Trophoblast cell (in vitro differentiated cells and primary cell): ENCODE measurements around the gene PDE4D.

Experiments used
- DNase-seq, 2 donors: peaks; one replicate each; pipeline ENCODE4 v3.0.0-alpha.2; 2016
- H2AFZ ChIP-seq: 2 replicates; pipeline ENCODE4 v1.6.1; 2013; ENCODE audit warnings: low read length, moderate library complexity, mild to moderate bottlenecking; ENCODE audit not compliant: insufficient read depth, poor library complexity
- H2AK5ac ChIP-seq: 2 replicates; pipeline ENCODE4 v1.6.1; 2013; ENCODE audit warnings: mild to moderate bottlenecking, low read length
- H2BK120ac ChIP-seq: 2 replicates; pipeline ENCODE4 v1.6.1; 2013; ENCODE audit warnings: low read length, mild to moderate bottlenecking, moderate library complexity; ENCODE audit not compliant: insufficient read depth, poor library complexity
- H2BK12ac ChIP-seq: 2 replicates; pipeline ENCODE4 v1.6.1; 2013; ENCODE audit warnings: mild to moderate bottlenecking, low read length, moderate library complexity
- H2BK5ac ChIP-seq: 2 replicates; pipeline ENCODE4 v1.6.1; 2013; ENCODE audit warnings: low read length, low read depth, moderate library complexity, mild to moderate bottlenecking; ENCODE audit not compliant: poor library complexity
- H3K14ac ChIP-seq: 2 replicates; pipeline ENCODE4 v1.6.1; 2013; ENCODE audit warnings: mild to moderate bottlenecking, low read length
- H3K18ac ChIP-seq: 2 replicates; pipeline ENCODE4 v1.6.1; 2013; ENCODE audit warnings: mild to moderate bottlenecking, low read length
- H3K23ac ChIP-seq: 2 replicates; pipeline ENCODE4 v1.6.1; 2013; ENCODE audit warnings: low read length
- H3K27ac ChIP-seq: 2 replicates; pipeline ENCODE4 v1.5.1; 2013; ENCODE audit warnings: low read depth, mild to moderate bottlenecking, inconsistent platforms, low read length, moderate library complexity
- H3K27me3 ChIP-seq: 2 replicates; pipeline ENCODE4 v1.6.1; 2013; ENCODE audit warnings: inconsistent platforms, mild to moderate bottlenecking, low read length, moderate library complexity; ENCODE audit not compliant: insufficient read depth
- H3K36me3 ChIP-seq, 2 experiments: 1 replicate in 1 of 2; 2 replicates in 1 of 2; pipeline ENCODE4 v1.6.1; 2013; ENCODE audit warnings: low read length in 2 of 2, mild to moderate bottlenecking in 2 of 2, moderate library complexity in 1 of 2; ENCODE audit not compliant: insufficient read depth in 2 of 2, control insufficient read depth in 1 of 2
- H3K4ac ChIP-seq: 2 replicates; pipeline ENCODE4 v1.6.1; 2013; ENCODE audit warnings: low read depth, mild to moderate bottlenecking, low read length, moderate library complexity
- H3K4me1 ChIP-seq, 2 experiments: 1 replicate in 1 of 2; 2 replicates in 1 of 2; pipeline ENCODE4 v1.6.1; 2013; ENCODE audit warnings: low read length in 2 of 2, mild to moderate bottlenecking in 2 of 2, moderate library complexity in 1 of 2; ENCODE audit not compliant: insufficient read depth in 2 of 2, control insufficient read depth in 1 of 2
- H3K4me2 ChIP-seq: 2 replicates; pipeline ENCODE4 v1.6.1; 2013; ENCODE audit warnings: inconsistent platforms, mild to moderate bottlenecking, low read length, moderate library complexity
- H3K4me3 ChIP-seq: 2 replicates; pipeline ENCODE4 v1.5.1; 2013; ENCODE audit warnings: mild to moderate bottlenecking, low read depth, low read length, inconsistent platforms
- H3K79me1 ChIP-seq: one replicate; pipeline ENCODE4 v1.6.1; 2013; ENCODE audit warnings: low read length
- H3K79me2 ChIP-seq: 2 replicates; pipeline ENCODE4 v1.6.1; 2013; ENCODE audit warnings: low read length, mild to moderate bottlenecking; ENCODE audit not compliant: control insufficient read depth, insufficient read depth, poor library complexity
- H3K9ac ChIP-seq: 2 replicates; pipeline ENCODE4 v1.6.1; 2013; ENCODE audit warnings: mild to moderate bottlenecking, low read length
- H3K9me3 ChIP-seq: 2 replicates; pipeline ENCODE4 v1.6.1; 2013; ENCODE audit warnings: low read depth, mild to moderate bottlenecking, control low read depth, inconsistent platforms, low read length; ENCODE audit not compliant: insufficient read depth
- H4K12ac ChIP-seq: 2 replicates; pipeline ENCODE4 v1.6.1; 2013; ENCODE audit warnings: low read depth, mild to moderate bottlenecking, low read length, moderate library complexity
- H4K8ac ChIP-seq: 2 replicates; pipeline ENCODE4 v1.6.1; 2013; ENCODE audit warnings: low read depth, mild to moderate bottlenecking, low read length, moderate library complexity
- H4K91ac ChIP-seq: one replicate; pipeline ENCODE4 v1.6.1; 2013; ENCODE audit warnings: low read depth, mild to moderate bottlenecking, low read length, moderate library complexity
- WGBS: extraction: QIAGEN DNeasy Blood & Tissue Kit; methylation state at CpG from one replicate; pipeline ENCODE4 v1.1.7; 2013; ENCODE audit warnings: missing lambda C conversion rate; ENCODE audit not compliant: insufficient read length, insufficient coverage; ENCODE audit errors: extremely low coverage; 5-methylcytosine and 5-hydroxymethylcytosine counted together

Gene PDE4D

DNA sequence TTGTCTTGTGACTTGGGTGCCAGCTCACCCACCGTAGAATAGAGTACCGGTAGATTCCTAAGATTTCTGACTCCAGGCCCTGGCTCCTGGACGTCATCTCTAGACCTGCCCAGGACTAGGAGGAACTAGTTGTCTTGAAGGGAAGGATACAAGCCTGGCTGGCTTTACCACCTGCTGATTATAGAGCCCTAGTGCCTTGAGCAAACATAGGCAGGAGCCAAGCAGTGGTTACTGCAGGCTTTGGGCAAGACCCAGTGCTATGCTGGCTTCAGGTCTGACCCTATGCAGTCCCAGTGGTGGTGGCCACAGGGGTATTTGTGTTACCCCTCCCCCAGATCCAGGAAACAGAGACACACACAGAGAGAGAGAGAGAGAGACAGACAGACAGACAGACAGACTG, 606.2 kb downstream of the PDE4D start:
- H3K27me3 ChIP-seq = no peaks in the 10 kb centered on the region
- peak overlapping the region; percentile 98 for H3K27ac ChIP-seq
- peak overlapping the region; percentile 37 for H2AFZ ChIP-seq
- H3K4me1 ChIP-seq = peaks cover 7 to 9% of the 10 kb centered on the region in 2 experiments
- no peak for DNase-seq
- peak overlapping the region; percentile 26 for H3K4ac ChIP-seq
- peaks cover 4% of the 10 kb centered on the region for H3K79me2 ChIP-seq
- peak overlapping the region; percentile 75 for H3K14ac ChIP-seq
- H4K8ac ChIP-seq = peak overlapping the region; percentile 76
- WGBS = no CpG with 5 or more reads among the region's 3 CpGs
- H2BK120ac ChIP-seq = peak overlapping the region; percentile 96
- H2BK5ac ChIP-seq = peak overlapping the region; percentile 98
- H2AK5ac ChIP-seq = peak overlapping the region; percentile 73
- no peak overlapping the region for H3K9ac ChIP-seq
- peak overlapping the region; percentile 60 for H4K12ac ChIP-seq
- H3K9me3 ChIP-seq = no peaks in the 10 kb centered on the region
- H3K4me2 ChIP-seq = peak overlapping the region; percentile 27
- H3K36me3 ChIP-seq = no peaks in the 10 kb centered on the region
- H2BK12ac ChIP-seq = peak overlapping the region; percentile 100
- H3K23ac ChIP-seq = no peak overlapping the region
- H3K18ac ChIP-seq = peak overlapping the region; percentile 63
- no peak overlapping the region for H3K4me3 ChIP-seq
- peaks cover 11% of the 10 kb centered on the region for H3K79me1 ChIP-seq
- peak overlapping the region; percentile 98 for H4K91ac ChIP-seq

DNA sequence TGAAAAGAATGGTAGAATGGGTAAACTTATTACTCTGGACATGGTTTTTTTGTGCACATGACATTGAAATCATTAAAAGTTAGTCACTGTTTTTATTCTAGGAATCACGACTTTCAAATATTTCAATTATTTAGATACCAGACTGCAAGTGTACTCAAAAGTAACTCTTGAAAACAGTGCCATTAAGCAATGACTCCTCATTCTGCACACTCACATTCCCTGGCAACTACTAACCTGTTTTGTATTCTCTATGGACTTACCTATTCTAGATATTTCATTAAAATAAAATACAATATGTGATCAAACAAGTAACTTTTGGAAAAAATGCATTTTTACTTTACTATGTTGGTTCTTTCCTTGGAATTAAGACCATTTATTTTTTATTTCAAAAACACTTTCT, 607.0 kb downstream of the PDE4D start:
- H3K18ac ChIP-seq = no peak overlapping the region
- H2AK5ac ChIP-seq = no peak overlapping the region
- no peaks in the 10 kb centered on the region for H3K9me3 ChIP-seq
- no peak overlapping the region for H3K4ac ChIP-seq
- no peak overlapping the region for H4K8ac ChIP-seq
- H2BK120ac ChIP-seq = no peak overlapping the region
- no peak overlapping the region for H3K23ac ChIP-seq
- no peak overlapping the region for H2AFZ ChIP-seq
- peaks cover 11% of the 10 kb centered on the region for H3K79me1 ChIP-seq
- no peak overlapping the region for H3K9ac ChIP-seq
- no peak overlapping the region for H4K91ac ChIP-seq
- no peaks in the 10 kb centered on the region for H3K36me3 ChIP-seq
- H3K14ac ChIP-seq = no peak overlapping the region
- H3K27me3 ChIP-seq = no peaks in the 10 kb centered on the region
- H2BK12ac ChIP-seq = no peak overlapping the region
- no peak overlapping the region for H3K27ac ChIP-seq
- peaks cover 7 to 9% of the 10 kb centered on the region in 2 experiments for H3K4me1 ChIP-seq
- no peak overlapping the region for H3K4me2 ChIP-seq
- no peak for DNase-seq
- no CpG with 5 or more reads among the region's 1 CpG for WGBS
- H3K79me2 ChIP-seq = peaks cover 4% of the 10 kb centered on the region
- no peak overlapping the region for H4K12ac ChIP-seq
- H2BK5ac ChIP-seq = no peak overlapping the region
- H3K4me3 ChIP-seq = no peak overlapping the region

DNA sequence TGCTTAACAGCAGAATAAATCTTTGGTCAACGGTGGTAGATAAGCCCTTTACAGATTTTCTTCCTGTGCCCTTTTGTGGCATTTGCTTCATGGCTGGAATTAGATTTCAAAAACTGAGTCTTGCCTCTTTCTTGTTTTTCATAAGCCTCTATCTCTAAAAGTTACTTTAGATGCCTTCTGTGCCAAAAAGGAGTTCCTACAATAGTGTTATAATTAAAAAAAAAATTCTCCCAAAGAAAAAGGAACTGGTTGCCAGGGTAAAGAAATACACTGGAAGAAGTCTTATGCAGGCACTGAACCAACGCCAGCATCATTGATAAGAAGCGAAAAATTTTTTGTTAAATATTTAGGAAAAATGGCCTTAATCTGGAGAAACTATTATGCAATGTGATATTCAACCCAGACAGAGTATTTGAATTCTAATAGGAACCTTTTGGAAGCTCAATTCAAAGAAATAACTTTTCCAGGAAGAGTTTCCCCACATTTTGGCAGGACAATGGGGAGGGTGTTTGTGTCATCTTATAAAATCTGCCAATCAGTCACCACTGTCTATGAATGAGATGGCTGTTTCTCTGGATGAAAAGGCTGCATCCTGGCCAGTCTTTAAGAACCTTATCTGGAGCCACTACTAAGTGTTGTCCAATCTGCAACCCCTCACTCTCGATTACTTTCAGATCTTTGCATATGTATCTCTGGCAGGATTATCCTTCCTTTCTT, 608.1 kb downstream of the PDE4D start:
- H3K23ac ChIP-seq = no peak overlapping the region
- DNase-seq = no peak
- H3K4ac ChIP-seq = no peak overlapping the region
- H3K4me3 ChIP-seq = no peak overlapping the region
- H2BK5ac ChIP-seq = no peak overlapping the region
- no peaks in the 10 kb centered on the region for H3K9me3 ChIP-seq
- no peaks in the 10 kb centered on the region for H3K36me3 ChIP-seq
- no peak overlapping the region for H2BK120ac ChIP-seq
- H3K27me3 ChIP-seq = no peaks in the 10 kb centered on the region
- H3K4me1 ChIP-seq = peaks cover 7 to 9% of the 10 kb centered on the region in 2 experiments
- peak overlapping the region; percentile 36 for H2BK12ac ChIP-seq
- H3K79me2 ChIP-seq = peaks cover 4% of the 10 kb centered on the region
- no peak overlapping the region for H4K12ac ChIP-seq
- H4K91ac ChIP-seq = no peak overlapping the region
- no peak overlapping the region for H4K8ac ChIP-seq
- no peak overlapping the region for H2AFZ ChIP-seq
- no peak overlapping the region for H3K14ac ChIP-seq
- peaks cover 11% of the 10 kb centered on the region for H3K79me1 ChIP-seq
- H2AK5ac ChIP-seq = no peak overlapping the region
- WGBS = no CpG with 5 or more reads among the region's 4 CpGs
- H3K9ac ChIP-seq = no peak overlapping the region
- no peak overlapping the region for H3K4me2 ChIP-seq
- H3K27ac ChIP-seq = no peak overlapping the region
- no peak overlapping the region for H3K18ac ChIP-seq

DNA sequence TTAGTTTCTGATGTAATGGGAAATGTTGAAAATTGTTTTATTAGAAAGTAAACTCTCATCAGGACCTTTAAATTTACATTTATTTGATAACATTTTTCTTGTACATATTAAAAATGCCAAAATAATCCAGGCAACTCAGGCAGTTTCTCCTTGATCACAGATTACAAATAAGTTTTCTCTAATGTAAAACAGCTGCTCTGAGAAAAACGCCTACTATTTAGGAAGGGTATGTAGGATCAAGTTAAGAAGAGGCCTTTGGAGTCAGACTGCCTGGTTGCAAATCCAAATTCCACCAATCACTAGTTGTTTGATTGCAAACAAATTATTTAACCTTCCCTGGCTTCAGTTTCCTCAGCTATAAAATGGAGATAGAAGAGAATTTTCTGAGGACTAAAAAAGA, 610.8 kb downstream of the PDE4D start:
- no peak overlapping the region for H3K18ac ChIP-seq
- H2BK120ac ChIP-seq = no peak overlapping the region
- H3K27ac ChIP-seq = no peak overlapping the region
- no peaks in the 10 kb centered on the region for H3K36me3 ChIP-seq
- no peak for DNase-seq
- no peak overlapping the region for H4K12ac ChIP-seq
- no peaks in the 10 kb centered on the region for H3K9me3 ChIP-seq
- H3K4me3 ChIP-seq = no peak overlapping the region
- H2AK5ac ChIP-seq = no peak overlapping the region
- peaks cover 7 to 9% of the 10 kb centered on the region in 2 experiments for H3K4me1 ChIP-seq
- no CpG with 5 or more reads among the region's 1 CpG for WGBS
- H4K8ac ChIP-seq = no peak overlapping the region
- H3K14ac ChIP-seq = no peak overlapping the region
- H3K27me3 ChIP-seq = no peaks in the 10 kb centered on the region
- H3K79me2 ChIP-seq = peaks cover 4% of the 10 kb centered on the region
- no peak overlapping the region for H3K23ac ChIP-seq
- peaks cover 10% of the 10 kb centered on the region for H3K79me1 ChIP-seq
- no peak overlapping the region for H3K9ac ChIP-seq
- no peak overlapping the region for H2AFZ ChIP-seq
- no peak overlapping the region for H3K4me2 ChIP-seq
- H2BK12ac ChIP-seq = no peak overlapping the region
- no peak overlapping the region for H2BK5ac ChIP-seq
- no peak overlapping the region for H4K91ac ChIP-seq
- H3K4ac ChIP-seq = no peak overlapping the region
